ENCODE measurements around the gene CDH18.

The CDH18 gene

GRCh38 chr5:19928562-19929421 is 59.2 kb downstream of the CDH18 start:
- no peak for DNase-seq

DNA sequence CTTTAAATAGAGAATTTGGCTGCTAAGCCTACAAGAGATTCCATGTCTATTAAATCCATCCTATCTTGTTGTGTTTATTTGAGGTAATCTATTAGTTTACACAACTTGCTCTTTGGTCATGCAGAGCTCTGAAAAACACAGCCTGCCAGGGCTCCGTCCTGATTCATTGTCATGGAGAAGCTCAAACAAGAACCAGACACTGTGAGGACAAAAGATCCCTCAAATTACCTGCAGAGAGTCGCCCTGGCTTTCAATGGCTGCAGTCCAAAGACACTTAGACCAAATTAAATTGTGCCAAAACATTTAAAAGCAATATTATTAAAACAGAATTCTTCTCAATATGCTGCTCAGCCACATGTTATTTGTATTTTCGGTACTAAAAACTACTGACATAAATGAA is 60.1 kb downstream of the CDH18 start:
- DNase-seq: no peak

- no peak for DNase-seq
Observed at GRCh38 chr5:19927170-19927569, 60.8 kb downstream of the CDH18 start.

GRCh38 chr5:19923742-19924141 is 64.3 kb downstream of the CDH18 start:
- no peak for DNase-seq

DNA sequence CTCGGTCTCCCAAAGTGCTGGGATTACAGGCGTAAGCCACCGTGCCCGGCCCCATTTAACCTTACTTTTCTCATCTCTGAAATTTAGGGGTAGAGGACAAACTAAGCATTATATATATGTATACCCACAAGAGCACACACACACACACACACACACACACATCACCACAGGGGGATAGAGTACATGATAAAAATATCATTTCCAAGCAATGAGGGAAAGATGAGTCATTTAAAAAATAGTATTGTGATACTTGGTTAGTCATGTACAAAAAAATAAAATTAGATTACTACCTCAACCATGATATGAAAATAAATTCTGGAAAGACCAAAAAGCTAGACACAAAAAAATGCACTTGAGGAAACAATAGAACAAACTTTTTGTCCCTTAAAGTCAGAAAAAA is 67.2 kb downstream of the CDH18 start:
- no peak for DNase-seq

GRCh38 chr5:19918780-19919179 is 69.2 kb downstream of the CDH18 start:
- no peak for DNase-seq

- no peak for DNase-seq
Observed at GRCh38 chr5:19917588-19918122, 70.3 kb downstream of the CDH18 start.

- DNase-seq: no peak
Observed at GRCh38 chr5:19910136-19910535, 77.9 kb downstream of the CDH18 start.

DNA sequence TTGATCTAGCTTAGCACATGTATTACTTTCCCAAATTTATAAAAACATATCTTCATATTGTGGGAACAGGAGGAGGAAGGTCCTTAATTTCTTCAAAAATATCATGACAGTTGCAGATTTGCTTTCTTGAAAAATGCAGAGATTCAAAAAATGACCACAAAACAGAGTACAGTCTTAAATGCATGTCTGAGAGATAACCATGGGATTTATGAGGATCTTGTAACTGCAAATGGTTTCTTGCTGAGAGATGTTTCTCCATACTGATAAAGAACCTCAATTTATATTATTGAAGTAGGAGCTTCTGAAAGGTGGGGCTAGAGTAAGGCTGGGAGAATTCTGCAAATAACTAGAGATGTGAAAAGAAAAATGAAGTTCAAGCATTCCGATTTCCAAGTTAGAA is 83.2 kb downstream of the CDH18 start:
- no peak for DNase-seq

DNA sequence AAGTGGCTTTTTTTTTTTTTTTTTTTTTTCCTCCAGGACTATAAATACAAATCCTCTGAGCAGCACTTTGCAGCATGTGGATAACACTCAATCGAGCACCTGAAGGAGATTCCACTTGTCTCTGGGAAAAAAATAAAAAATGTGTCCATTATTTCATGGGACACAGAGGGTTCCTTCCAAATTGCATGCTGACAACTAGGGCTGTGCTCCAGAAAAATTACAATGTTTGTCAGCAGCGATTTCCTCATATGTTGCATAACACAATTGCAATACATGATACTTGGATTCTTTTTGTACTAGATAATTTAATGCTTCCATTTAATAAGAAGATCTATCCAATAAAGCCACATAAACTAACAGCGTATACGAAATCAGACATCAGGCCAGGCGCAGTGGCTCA is 84.4 kb downstream of the CDH18 start:
- no peak for DNase-seq

GRCh38 chr5:19902316-19902934 is 85.6 kb downstream of the CDH18 start:
- DNase-seq: no peak

GRCh38 chr5:19900269-19900668 is 87.7 kb downstream of the CDH18 start:
- DNase-seq: no peak

GRCh38 chr5:19891658-19892057 is 96.3 kb downstream of the CDH18 start:
- DNase-seq: no peak

DNA sequence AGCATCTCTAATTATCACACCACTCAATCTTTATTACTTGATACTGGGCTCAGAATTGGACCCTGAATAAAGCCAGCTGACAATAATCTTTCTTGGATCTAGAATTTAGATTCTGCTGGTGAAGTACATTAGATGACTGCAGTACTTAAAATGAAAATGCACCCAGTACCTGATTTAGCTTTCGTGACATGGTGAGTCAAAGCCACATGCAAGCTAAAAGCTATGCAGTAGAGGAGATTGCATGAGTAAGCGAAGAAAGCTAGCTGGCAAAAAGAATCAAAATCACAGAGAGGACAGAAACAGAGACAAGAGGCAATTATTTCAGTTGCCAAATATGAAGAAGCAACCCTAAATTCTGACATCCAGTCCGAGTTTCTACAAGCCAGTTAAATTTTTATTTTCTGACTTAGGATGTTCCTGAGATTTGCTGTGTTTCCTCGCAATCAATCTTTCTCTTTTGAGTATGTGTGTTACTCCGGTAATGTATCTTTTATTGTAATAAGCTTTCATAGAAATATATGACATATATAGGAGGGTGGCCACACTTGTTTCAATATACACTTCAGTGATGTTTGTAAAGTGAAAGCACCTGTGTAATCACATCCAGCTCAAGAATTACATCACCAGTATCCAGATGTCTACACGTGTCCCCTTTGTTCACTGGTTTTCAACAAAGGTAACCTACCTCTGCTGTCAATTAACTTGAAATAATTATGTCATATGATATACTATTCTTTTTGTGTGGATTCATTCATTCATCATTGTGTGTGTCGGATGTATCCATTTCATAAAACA is 101.7 kb downstream of the CDH18 start:
- no peak for DNase-seq

DNA sequence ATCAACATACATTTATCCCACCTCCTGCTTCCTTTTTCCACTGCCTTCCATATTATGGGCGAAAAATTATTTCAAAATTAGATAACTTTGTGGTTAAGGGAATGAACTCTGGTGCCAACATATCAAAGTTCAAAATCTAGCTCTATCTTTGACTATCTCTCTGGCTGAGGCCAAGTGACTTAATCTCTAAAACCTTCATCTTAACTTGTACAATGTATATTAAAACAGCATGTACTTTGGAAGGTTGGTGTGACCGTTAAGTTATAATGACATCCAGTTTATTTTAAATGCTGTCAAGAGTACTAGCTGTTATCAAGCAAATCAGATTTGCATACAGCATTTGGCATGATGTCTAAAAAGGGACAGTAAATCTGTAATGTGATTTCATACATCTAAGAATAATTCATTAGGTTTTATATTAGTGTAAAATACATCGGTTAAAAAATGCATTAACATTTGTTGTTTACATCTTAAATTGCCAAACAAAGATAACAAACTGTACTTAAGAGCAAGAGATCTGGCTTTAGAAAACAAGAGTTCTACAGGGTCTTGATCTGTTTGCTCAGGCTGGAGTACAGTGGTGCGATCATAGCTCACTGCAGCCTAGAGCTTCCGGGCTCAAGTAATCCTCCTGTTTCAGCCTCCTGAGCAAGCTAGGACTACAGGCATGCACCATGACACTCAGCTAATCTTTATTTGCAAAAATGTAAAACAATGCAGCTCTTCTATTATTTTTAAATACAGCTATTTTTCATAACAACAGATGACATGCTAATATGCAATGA is 102.8 kb downstream of the CDH18 start:
- no peak for DNase-seq

GRCh38 chr5:19880859-19881436 is 107.1 kb downstream of the CDH18 start:
- no peak for DNase-seq

- DNase-seq: no peak
Observed at GRCh38 chr5:19880458-19880857, 107.5 kb downstream of the CDH18 start.

DNA sequence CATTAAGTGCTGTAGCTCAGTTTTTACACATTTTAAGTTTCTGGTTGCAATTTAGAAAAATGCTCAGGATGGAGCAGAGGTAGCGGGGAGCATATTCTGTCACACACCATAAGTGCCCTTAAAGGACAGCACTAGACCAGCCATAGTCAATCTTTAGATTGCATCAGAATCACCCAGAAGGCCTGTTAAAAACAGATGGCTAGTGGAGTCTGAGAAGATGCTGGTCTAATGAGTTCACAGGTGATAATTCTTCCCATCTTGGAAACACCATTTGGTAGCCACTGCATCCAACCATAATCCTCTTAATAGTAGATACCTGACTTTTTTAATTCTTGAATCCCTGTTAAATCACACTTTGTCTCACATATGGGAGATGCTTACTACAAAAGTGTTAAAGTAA is 113.2 kb downstream of the CDH18 start:
- DNase-seq: no peak

GRCh38 chr5:19866090-19866450 is 121.9 kb downstream of the CDH18 start:
- no peak for DNase-seq

DNA sequence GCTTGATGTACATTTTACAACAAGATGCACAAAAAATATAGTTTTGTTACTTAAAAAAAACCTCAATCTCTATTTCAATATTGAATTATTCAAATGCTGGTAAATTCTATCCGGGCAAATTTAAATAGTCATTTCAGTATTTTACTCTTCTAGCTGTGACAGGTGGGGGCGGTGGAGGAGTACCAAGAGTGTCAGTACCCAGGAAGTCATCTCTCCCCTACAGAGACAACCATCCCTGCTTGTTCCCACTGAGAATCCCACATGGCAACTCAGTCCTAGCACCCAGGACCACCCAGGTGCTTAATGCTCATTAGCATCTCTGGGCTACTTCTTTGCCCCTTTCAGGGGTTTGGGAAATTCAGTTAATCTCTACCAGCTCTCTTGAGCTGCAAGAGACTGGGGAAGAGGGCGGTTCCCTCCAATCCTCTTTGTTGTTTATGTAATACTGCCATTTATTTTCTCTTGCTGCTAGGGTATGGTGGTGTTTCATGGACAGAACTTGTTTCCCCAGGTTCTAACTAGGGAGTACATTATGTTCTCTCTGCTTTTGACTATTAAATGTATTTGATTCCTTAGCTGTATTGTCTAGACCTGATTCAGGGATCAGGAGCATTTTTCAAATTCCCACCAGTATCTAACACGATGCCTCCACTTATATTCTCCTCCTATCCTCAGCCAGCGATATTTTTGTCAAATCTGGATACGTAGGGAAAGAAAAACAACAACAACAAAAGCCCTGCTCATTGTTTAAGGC is 122.5 kb downstream of the CDH18 start:
- DNase-seq: no peak

DNA sequence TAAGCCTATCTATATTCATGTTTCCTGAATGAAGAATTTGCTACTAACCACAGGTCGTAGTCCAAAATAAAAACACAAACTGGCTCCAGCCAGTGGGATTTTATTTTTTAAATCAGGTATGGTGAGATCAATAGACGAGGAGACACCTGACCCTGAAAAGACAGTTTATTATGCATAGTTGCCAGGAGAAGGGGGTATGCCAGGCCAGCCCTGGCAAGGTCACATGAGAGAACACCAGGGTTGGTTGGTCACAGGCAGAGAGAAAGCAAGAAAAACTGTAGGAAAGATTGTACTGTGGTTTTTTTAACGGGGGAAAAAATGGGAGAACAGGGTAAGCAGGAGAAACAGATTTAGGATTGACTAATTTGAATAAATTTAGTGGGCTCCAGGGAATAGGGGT is 125.3 kb downstream of the CDH18 start:
- DNase-seq: no peak

DNA sequence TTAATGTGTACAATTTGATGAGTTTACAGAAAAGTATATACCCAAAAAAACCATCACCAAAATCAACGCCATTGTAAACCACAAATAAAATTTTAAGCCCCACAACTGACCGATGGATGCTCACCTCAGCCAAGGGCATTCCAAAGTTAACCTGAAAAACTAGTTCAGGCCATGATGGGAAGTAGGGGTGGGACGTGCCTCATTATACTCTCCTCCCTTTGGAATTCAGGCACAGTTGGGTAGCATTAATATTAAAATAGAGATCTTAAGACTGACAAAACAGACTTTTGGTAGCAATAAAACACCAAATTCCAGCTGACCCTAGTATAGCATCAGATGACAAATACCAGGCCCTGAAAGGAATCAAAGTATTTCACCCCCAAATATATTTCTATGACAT is 129.0 kb downstream of the CDH18 start:
- DNase-seq: no peak
